Effector memory CD8-positive, alpha-beta T cell (primary cell): ENCODE results near the gene CHRNE.
A peak's percentile ranks its signal among the peaks of the same experiment; 100 is the strongest.

Source experiments
- ATAC-seq: fragments of 150-1000 bp; cut with Tn5 transposase; replicated peaks from 2 replicates; pipeline ENCODE4 v1.10.0; 2021; ENCODE audit warnings: mild to moderate bottlenecking, moderate library complexity
- DNase-seq, 3 experiments: peaks; one replicate each; pipeline ENCODE4 v3.0.0; 2021
- H3K27ac Mint-ChIP-seq, 2 donors: one replicate each; pipeline ENCODE4 v1.8.0; 2022; ENCODE audit warnings: mild to moderate bottlenecking in 2 of 2, mixed read lengths in 2 of 2, moderate library complexity in 2 of 2
- H3K27me3 Mint-ChIP-seq, 2 donors: one replicate each; pipeline ENCODE4 v1.8.0; 2022; ENCODE audit warnings: mixed read lengths in 2 of 2
- H3K36me3 Mint-ChIP-seq: one replicate; pipeline ENCODE4 v1.8.0; 2022; ENCODE audit warnings: mild to moderate bottlenecking, moderate library complexity, mixed read lengths; ENCODE audit not compliant: insufficient read depth
- H3K4me1 Mint-ChIP-seq, 2 donors: one replicate each; pipeline ENCODE4 v1.8.0; 2022; ENCODE audit warnings: low read depth in 2 of 2, mixed read lengths in 2 of 2
- H3K4me3 Mint-ChIP-seq, 2 donors: one replicate each; pipeline ENCODE4 v1.8.0; 2022; ENCODE audit warnings: mild to moderate bottlenecking in 2 of 2, mixed read lengths in 2 of 2, moderate library complexity in 2 of 2
- H3K9me3 Mint-ChIP-seq, 2 donors: one replicate each; pipeline ENCODE4 v1.8.0; 2022; ENCODE audit warnings: mixed read lengths in 2 of 2
- total RNA-seq, 9 experiments: gene quantifications; one replicate each; lab custom pipeline; 2026; lab: John Stamatoyannopoulos, UW

The CHRNE gene
- total RNA-seq = 0.61 to 12.9 (median 1.9) reads per million in 9 experiments

GRCh38 chr17:4903051-4903818 is at the start of gene CHRNE:
Gene CHRNE (minus strand): TSS chr17:4903098. CDS start chr17:4903063, 35 bp downstream.
- DNase-seq (peak; percentile 65 to 75 (median 66)), ATAC-seq (peak; percentile 59)
- no peaks in the 10 kb centered on the region for H3K9me3 Mint-ChIP-seq
- H3K4me3 Mint-ChIP-seq = peak within 1 kb of the TSS; percentile 80 to 84
- H3K4me1 Mint-ChIP-seq = peaks cover 35 to 36% of the 10 kb centered on the region in 2 donors
- H3K27ac Mint-ChIP-seq = peak within 1 kb of the TSS; percentile 87 to 91
- peaks cover 49% of the 10 kb centered on the region for H3K36me3 Mint-ChIP-seq
- H3K27me3 Mint-ChIP-seq = peaks cover 0 to 4% of the 10 kb centered on the region in 2 donors

- ATAC-seq (no peak), DNase-seq (no peak)
- peak overlapping the region; percentile 12 to 94 for H3K4me3 Mint-ChIP-seq
- no peaks in the 10 kb centered on the region for H3K9me3 Mint-ChIP-seq
- peak overlapping the region; percentile 91 to 94 for H3K27ac Mint-ChIP-seq
- peaks cover 22 to 26% of the 10 kb centered on the region in 2 donors for H3K4me1 Mint-ChIP-seq
- H3K27me3 Mint-ChIP-seq = no peaks in the 10 kb centered on the region
- H3K36me3 Mint-ChIP-seq = peaks cover 33% of the 10 kb centered on the region
Measured at GRCh38 chr17:4951486-4951885, 48.6 kb upstream of the CHRNE start.

GRCh38 chr17:4950746-4951204 is 47.9 kb upstream of the CHRNE start, which contains the start of gene ENO3:
Gene ENO3 (plus strand): TSS chr17:4951119. CDS start chr17:4951830, 711 bp downstream.
- no peaks in the 10 kb centered on the region for H3K27me3 Mint-ChIP-seq
- peaks cover 35% of the 10 kb centered on the region for H3K36me3 Mint-ChIP-seq
- peaks cover 26 to 27% of the 10 kb centered on the region in 2 donors for H3K4me1 Mint-ChIP-seq
- DNase-seq = no peak
- no peak for ATAC-seq
- H3K9me3 Mint-ChIP-seq = no peaks in the 10 kb centered on the region
- H3K27ac Mint-ChIP-seq = peak within 1 kb of the TSS; percentile 91 to 94
- H3K4me3 Mint-ChIP-seq = peak within 1 kb of the TSS; percentile 94

GRCh38 chr17:4950075-4950745 is 47.3 kb upstream of the CHRNE start:
- Mint-ChIP-seq H3K4me1 (peaks cover 31 to 33% of the 10 kb centered on the region in 2 donors), H3K27ac (peak overlapping the region; percentile 91 to 94), H3K36me3 (peaks cover 40% of the 10 kb centered on the region), H3K27me3 (no peaks in the 10 kb centered on the region), H3K9me3 (no peaks in the 10 kb centered on the region), H3K4me3 (peak overlapping the region; percentile 94)
- DNase-seq (peak in 1 of 3 experiments; percentile 39), ATAC-seq (peak; percentile 4)

- Mint-ChIP-seq H3K27me3 (no peaks in the 10 kb centered on the region), H3K4me3 (peak overlapping the region; percentile 94), H3K4me1 (peaks cover 38 to 40% of the 10 kb centered on the region in 2 donors), H3K9me3 (no peaks in the 10 kb centered on the region), H3K27ac (peak overlapping the region; percentile 91 to 94), H3K36me3 (peaks cover 47% of the 10 kb centered on the region)
- peak; percentile 54 for ATAC-seq
- peak; percentile 70 to 77 (median 75) for DNase-seq
Measured at GRCh38 chr17:4949321-4950074, 46.6 kb upstream of the CHRNE start.

- Mint-ChIP-seq H3K4me3 (peak overlapping the region; percentile 94), H3K27me3 (no peaks in the 10 kb centered on the region), H3K9me3 (no peaks in the 10 kb centered on the region), H3K27ac (peak overlapping the region; percentile 91 to 94), H3K36me3 (peaks cover 46% of the 10 kb centered on the region), H3K4me1 (peaks cover 44 to 46% of the 10 kb centered on the region in 2 donors)
- ATAC-seq (peak; percentile 43), DNase-seq (peak in 2 of 3 experiments; percentile 58 to 61)
Measured at GRCh38 chr17:4948931-4949320, 46.0 kb upstream of the CHRNE start.

- H3K4me1 Mint-ChIP-seq = peaks cover 45 to 49% of the 10 kb centered on the region in 2 donors
- peak within 1 kb of the TSS; percentile 94 for H3K4me3 Mint-ChIP-seq
- H3K36me3 Mint-ChIP-seq = peaks cover 50% of the 10 kb centered on the region
- no peaks in the 10 kb centered on the region for H3K9me3 Mint-ChIP-seq
- DNase-seq (peak; percentile 82 to 83 (median 82)), ATAC-seq (peak; percentile 47)
- peak within 1 kb of the TSS; percentile 91 to 94 for H3K27ac Mint-ChIP-seq
- no peaks in the 10 kb centered on the region for H3K27me3 Mint-ChIP-seq
Measured at GRCh38 chr17:4948166-4948930, 45.5 kb upstream of the CHRNE start, which contains the start of gene PFN1. Gene PFN1 (minus strand): TSS chr17:4948530. CDS start chr17:4948394, 136 bp downstream.

- H3K27ac Mint-ChIP-seq = peak overlapping the region; percentile 32 to 94
- ATAC-seq = peak; percentile 24
- H3K4me3 Mint-ChIP-seq = peak overlapping the region; percentile 94
- H3K36me3 Mint-ChIP-seq = peaks cover 56% of the 10 kb centered on the region
- no peaks in the 10 kb centered on the region for H3K27me3 Mint-ChIP-seq
- peaks cover 52 to 56% of the 10 kb centered on the region in 2 donors for H3K4me1 Mint-ChIP-seq
- no peaks in the 10 kb centered on the region for H3K9me3 Mint-ChIP-seq
- DNase-seq = peak; percentile 53 to 56 (median 55)
Measured at GRCh38 chr17:4947411-4948165, 44.7 kb upstream of the CHRNE start.

- peaks cover 56% of the 10 kb centered on the region for H3K36me3 Mint-ChIP-seq
- peaks cover 57 to 62% of the 10 kb centered on the region in 2 donors for H3K4me1 Mint-ChIP-seq
- no peaks in the 10 kb centered on the region for H3K27me3 Mint-ChIP-seq
- peak in 1 of 3 experiments; percentile 11 for DNase-seq
- ATAC-seq = no peak
- H3K9me3 Mint-ChIP-seq = no peaks in the 10 kb centered on the region
- H3K4me3 Mint-ChIP-seq = peak overlapping the region; percentile 94
- H3K27ac Mint-ChIP-seq = peak overlapping the region; percentile 32 to 94
Measured at GRCh38 chr17:4947010-4947410, 44.1 kb upstream of the CHRNE start.

GRCh38 chr17:4946312-4946976 is 43.5 kb upstream of the CHRNE start:
- peaks cover 63 to 64% of the 10 kb centered on the region in 2 donors for H3K4me1 Mint-ChIP-seq

GRCh38 chr17:4945944-4946280 is 43.0 kb upstream of the CHRNE start:
- ATAC-seq (no peak), DNase-seq (no peak)
- peaks cover 64% of the 10 kb centered on the region for H3K36me3 Mint-ChIP-seq
- peak overlapping the region; percentile 94 for H3K4me3 Mint-ChIP-seq
- peaks cover 64 to 65% of the 10 kb centered on the region in 2 donors for H3K4me1 Mint-ChIP-seq
- H3K9me3 Mint-ChIP-seq = no peaks in the 10 kb centered on the region
- peak overlapping the region; percentile 32 to 94 for H3K27ac Mint-ChIP-seq
- H3K27me3 Mint-ChIP-seq = no peaks in the 10 kb centered on the region

More at GRCh38 chr17:4946312-4946976, 43.5 kb upstream of the CHRNE start:
- no peaks in the 10 kb centered on the region for H3K9me3 Mint-ChIP-seq
- no peak for DNase-seq
- H3K4me3 Mint-ChIP-seq = peak overlapping the region; percentile 94
- no peaks in the 10 kb centered on the region for H3K27me3 Mint-ChIP-seq
- ATAC-seq = no peak
- H3K27ac Mint-ChIP-seq = peak overlapping the region; percentile 32 to 94
- peaks cover 59% of the 10 kb centered on the region for H3K36me3 Mint-ChIP-seq
